Stimulated activated CD8-positive, alpha-beta memory T cell treated with anti-CD3 and anti-CD28 coated beads, Interleukin-12 subunit alpha, Interleukin-12 subunit beta, amount 100 ng/mL, for 1 hour (primary cell): ENCODE data around the gene CMTM1.
"Not testable (repeated sequence)": the region's sequence is repeated elsewhere in the genome, so short reads cannot be mapped to it uniquely, and the experiment has no call there.

ENCODE experiments used
- DNase-seq: peaks from one replicate; pipeline ENCODE4 v3.0.0-alpha.2; 2020; ENCODE audit warnings: low read depth

CMTM1 gene

GRCh38 chr16:66562409-66562808 is 3.8 kb upstream of the CMTM1 start:
- no peak for DNase-seq

DNA sequence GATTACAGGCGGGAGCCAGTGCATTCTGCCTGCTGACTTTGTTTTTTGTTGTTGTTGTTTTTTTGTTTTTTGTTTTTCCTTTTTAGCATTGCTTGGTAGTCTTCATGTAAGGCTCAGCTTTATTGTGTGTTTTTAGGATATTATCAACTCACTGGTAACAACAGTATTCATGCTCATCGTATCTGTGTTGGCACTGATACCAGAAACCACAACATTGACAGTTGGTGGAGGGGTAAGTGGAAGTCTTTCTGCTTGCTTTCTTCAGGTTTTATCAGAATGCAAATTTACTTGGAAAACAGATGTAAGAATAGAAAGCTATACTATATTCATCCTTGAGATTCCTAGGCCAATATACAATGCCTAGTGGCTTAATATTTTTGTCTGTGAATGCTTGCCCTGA is 3.3 kb upstream of the CMTM1 start:
- no peak for DNase-seq

DNA sequence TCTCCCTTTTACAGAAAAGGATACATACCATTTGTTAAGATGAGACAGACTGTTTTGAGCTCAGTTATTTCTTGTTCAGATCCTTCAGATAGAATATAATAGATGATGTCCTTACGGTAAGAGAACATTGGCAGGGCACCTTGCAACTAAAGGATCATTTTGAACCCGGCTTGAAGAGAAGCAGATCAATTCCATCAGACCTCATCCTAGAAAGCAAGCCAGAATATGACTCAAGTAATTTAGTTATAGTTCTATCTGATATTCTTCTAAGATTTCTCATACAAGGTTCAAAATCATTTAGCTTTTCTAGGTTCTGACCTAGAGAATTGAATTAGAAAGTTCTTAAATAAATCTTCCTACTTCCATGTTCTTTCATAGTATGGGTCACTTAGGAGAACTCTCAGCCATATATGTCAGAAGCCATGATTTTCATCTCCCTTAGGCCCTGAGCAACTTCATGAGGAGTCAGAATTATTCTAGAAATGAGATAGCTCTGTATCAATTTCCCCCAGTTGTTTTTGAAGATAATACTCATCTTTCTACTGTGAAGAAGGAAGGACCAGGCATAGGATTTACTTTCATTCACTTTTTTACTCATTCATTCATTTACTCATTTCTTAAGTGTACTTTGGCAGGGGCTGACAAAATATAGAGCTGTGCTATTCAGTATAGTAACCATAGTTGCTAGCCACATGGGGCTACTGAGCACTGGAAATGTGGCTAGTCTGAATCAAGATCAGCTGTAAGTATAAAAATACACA is 2.5 kb upstream of the CMTM1 start:
- DNase-seq: no peak

- not testable (repeated sequence) for DNase-seq
These were observed 1.0 kb downstream of the CMTM1 start for GRCh38 chr16:66567270-66567669.

GRCh38 chr16:66568355-66568754 is 2.1 kb downstream of the CMTM1 start:
- DNase-seq: no peak

- DNase-seq: no peak
These were observed 2.9 kb downstream of the CMTM1 start for GRCh38 chr16:66569131-66569530.

- DNase-seq: no peak
These were observed 3.7 kb downstream of the CMTM1 start for GRCh38 chr16:66569827-66570405.

GRCh38 chr16:66572356-66572755 is 6.1 kb downstream of the CMTM1 start:
- no peak for DNase-seq

- DNase-seq: no peak
These were observed 7.8 kb downstream of the CMTM1 start for GRCh38 chr16:66574081-66574480.

GRCh38 chr16:66574531-66574930 is 8.3 kb downstream of the CMTM1 start:
- no peak for DNase-seq

DNA sequence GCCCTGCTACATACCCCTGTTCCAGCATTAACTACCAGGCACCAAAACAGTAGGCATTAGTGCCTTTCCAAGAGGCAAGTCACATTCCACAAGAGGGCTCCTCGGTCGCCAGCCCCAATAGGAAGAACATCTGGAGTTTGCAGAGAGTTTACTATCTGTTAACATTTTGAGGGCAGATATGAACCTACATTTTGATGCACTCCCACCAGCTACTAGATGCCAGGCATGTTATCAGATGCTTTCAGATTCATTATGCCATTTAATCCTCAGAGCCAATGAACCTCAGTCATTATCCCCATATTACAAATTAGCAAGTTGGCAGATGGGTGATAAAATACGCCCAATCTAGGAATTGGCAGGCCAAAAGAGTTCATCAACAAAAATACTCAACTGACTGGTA is 8.8 kb downstream of the CMTM1 start:
- DNase-seq: no peak

- DNase-seq: no peak
These were observed 10.1 kb downstream of the CMTM1 start for GRCh38 chr16:66576296-66576695.

- no peak for DNase-seq
These were observed 12.7 kb downstream of the CMTM1 start, which contains the start of gene CMTM2 for GRCh38 chr16:66578651-66579531. CMTM2 (plus strand) TSS chr16:66579463; CDS start chr16:66579608, 145 bp downstream.

DNA sequence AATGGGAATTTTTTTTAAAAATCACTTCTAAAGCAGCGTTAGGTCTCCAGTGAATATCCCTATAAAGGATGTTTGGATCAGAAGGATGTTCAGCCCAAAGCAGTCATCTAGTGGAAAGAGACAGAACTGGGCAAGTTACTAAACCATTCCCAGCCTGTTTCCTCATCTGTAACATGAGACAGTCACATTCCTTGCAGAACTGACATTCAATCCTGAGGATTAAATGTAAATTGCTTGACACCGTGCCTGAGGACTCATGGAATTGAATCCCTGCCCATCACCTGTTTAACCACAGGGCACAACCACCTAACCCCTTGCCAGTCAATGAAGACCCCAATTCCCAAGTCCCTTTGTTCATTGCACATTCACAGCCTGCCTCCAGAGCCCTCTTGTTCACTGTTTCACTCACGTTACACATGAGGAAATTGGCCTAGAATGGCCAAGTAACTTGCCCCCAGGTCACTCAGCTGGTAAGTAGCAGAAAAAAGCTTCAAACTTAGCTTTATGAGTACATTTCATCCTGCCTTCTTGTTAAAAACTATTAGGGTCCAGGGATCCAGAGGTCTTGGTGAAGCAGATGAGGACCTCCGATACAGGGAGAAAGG is 14.5 kb downstream of the CMTM1 start:
- DNase-seq: no peak

GRCh38 chr16:66581246-66581952 is 15.2 kb downstream of the CMTM1 start:
- DNase-seq: no peak

DNA sequence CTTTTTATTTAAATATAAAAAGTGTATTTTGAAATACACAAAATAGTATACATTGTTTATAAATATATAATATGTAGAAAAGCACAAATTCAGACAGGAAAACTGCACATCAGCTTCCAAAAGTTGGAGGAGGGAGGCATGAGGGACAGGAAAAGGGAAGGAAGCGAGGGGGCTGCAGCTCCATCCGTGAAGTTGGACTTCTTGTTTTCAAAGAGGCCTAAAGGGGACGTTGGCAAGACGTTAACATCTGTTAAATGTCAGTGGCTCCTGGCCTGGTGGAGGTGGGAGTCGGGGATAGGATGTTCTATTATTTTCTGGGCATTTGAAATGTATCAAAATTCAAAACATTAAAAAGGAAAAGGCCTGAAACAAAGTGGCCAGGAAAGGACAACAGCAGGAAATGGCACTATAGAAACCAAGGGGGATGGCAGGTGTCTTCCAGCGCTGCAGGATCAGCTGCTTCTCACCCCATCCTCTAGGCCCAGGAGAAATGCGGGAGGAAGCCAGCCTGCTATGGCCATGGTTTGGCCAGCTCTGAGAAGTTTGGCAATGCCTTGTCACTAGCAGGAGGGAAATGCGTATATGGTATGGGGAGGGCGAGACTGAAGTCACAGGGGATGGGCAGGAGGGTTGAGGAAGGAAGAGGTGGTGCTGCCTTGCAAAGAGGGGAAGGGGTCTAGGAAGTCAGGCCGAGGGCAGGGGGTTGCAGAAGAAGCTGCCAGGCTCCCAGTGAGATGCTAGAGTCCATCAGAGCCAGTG is 19.4 kb downstream of the CMTM1 start:
- DNase-seq: no peak

GRCh38 chr16:66587881-66588600 is 21.8 kb downstream of the CMTM1 start:
- no peak for DNase-seq

DNA sequence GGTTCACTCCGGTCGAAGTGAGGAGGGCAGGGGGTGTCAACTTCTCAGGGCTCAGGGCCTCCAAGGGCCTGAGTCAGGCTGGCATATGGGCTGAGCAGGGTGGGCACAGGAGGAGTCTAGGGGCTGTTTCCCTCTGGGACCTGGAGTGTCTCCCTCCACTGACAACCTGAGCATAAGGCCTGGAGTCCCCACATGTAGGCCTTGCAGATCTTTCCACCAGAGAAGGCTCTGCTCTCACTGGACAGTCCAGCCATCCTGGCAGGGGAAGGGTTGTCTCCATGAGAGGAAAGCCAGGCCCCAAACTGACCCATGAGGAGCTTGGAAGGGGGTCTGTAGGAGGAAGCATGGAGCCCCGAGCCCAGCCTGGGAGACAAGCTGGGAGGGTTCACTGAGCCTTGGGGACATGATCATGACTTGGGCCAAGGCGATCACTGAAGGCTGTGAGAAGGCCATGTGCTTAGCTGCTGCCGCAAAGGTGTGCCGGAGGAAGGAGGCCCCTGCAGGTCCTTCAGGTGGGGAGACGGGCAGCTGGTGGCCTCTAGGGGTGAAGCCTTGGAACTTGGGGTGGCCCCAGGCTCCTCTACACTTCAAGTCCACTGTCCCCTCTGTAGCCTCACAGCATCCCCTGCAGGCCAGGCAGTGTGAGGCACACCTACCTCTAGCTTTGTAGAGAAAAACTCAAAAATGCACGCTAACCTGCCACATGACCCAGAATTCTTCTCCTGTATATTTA is 22.9 kb downstream of the CMTM1 start:
- DNase-seq: peak; percentile 39

- no peak for DNase-seq
These were observed 24.1 kb downstream of the CMTM1 start for GRCh38 chr16:66590322-66590721.

GRCh38 chr16:66591018-66591417 is 24.8 kb downstream of the CMTM1 start:
- DNase-seq: no peak
